ENCODE measurements around the gene BCL7C.

- TF ChIP-seq CTCF (IDR thresholded peaks at IDR 0.05) (no peak), POLR2A (IDR thresholded peaks at IDR 0.05) (no peak)
Measured at GRCh38 chr16:30876867-30877266, 17.0 kb downstream of the BCL7C start.

Measured in testis (tissue), 2 donors.